Measurements from ENCODE around the gene BBOF1.

GRCh38 chr14:74105381-74105780 lies 86.2 kb downstream of the BBOF1 start:
- TF ChIP-seq CTCF (IDR thresholded peaks at IDR 0.05) (no peak), POLR2A (IDR thresholded peaks at IDR 0.05) (no peak), POLR2AphosphoS5 (IDR thresholded peaks at IDR 0.05; ENCODE audit: insufficient read depth in 1 of 2, low read depth in 1 of 2) (no peak)
